GM20431 (cell line): ENCODE results near the gene DOK1.

Source experiments
- in situ Hi-C: fragments of 300-500 bp; cut with MseI, MboI; formaldehyde crosslinking; loops from one replicate; pipeline ENCODE4 v1.15.0; 2020; ENCODE audit warnings: low sequenced_read_pairs; ENCODE audit not compliant: unreplicated experiment

DOK1 gene

DNA sequence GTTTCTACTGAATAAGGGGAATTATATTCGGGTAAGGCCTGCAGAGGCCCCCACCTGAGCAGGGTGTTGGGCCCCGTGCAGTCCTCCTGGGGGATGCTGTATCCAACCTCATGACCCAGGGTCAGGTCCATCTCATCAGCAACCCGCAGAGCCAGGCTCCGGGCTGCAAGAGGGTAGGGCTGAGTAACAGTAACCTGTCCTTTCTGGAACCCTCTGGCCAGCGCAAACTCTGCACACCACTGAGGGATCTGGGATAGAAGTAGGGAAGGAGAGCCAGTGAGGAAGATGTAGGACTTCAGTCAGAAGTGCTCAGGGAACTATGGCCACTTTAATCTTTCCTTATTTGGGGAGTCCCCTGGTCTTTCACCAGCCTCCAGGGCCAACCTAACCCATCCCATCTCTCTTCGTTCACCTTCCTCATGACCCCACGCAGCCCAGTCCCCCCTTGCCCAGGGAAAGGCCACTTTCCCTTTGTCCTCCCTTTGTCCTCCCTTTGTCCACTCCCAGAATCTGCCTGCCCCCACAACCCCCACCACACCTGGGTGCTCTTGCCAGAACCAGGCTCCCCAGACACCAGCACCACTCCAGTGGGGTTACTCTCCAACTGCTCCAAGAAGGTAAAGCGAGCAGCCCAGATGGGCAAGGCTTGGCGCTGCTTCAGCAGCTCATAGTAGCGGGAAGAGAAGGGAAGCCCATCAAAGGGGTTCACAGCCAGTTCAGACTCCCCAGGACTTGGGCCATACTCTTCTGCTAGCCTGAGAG lies 29.4 kb upstream of the DOK1 start:
- in situ Hi-C loops, result no loop called here

DNA sequence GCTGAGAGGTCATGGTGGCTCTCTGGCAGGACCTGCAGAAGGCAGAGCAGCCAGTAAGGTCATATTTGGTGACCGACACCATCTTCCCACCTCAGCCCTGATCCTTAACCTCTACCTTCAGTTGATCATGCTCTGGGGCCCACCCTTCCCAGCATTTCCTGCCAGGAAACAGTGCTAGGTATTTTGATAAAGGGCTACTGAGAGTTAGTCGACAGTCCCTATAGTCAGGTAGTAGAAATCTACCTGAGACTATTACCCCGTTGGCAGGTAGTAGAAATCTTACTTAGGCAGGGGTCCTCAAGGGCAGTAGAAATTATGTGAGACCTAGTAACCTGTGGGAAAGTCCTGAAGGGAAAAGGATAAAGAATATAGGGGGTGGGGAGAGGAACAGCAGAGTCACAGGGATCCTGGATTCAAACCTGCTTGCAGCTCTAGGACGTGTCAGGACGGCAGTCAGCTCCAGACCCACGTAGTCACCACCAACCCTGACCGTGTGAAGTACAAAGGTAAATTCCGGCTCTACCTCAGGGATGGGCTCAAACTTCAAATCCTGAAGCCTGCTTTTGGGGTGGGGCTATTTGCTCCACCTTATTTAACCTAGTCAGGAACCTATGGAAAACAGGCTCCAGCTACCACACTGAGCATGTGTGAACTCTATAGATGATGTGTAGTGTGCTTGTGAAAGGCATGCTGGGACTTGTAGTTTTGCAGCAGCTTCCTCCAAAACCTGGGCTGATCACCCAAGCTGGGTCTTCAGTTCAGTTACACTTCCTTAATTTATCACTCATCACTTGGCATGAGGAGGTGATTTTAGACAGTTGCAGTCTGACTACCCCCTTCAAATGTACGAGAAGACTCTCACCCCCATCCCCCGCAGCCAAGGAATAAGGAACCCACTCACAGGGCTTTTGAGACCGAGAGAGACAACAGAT lies 28.5 kb upstream of the DOK1 start, which contains the start of gene DQX1:
Gene DQX1 (minus strand): TSS at position 515 of the 932 bp plus-strand sequence. CDS start 502 bp downstream, at position 13.
- in situ Hi-C loops, result no loop called here

DNA sequence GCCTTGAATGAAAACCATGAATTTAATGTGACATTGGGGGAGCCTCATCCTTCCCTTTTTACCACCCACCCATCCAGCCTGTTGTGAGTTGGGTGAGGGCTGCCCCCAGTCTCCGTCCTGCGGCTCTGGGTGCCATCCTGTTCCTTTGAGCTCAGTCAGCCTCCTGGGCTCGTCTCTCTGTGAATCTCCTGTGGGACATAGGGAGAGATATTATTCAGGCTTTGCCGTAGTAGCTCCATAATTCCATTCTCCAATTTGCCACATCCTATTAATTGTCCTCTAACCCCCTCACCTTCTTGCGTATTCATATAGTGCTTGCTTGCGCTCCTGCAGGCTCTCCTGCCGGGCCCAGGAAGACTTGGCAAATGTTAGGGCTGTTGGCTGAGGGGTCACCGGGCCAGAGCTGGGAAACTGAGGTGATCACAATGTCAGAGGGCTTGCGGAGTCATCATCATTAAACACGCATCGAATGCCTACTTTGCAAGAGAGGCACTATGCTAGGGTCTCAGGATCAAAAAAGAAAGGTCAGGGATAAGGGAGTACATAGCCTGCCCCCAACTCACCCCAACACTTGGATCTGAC lies 27.8 kb upstream of the DOK1 start:
- in situ Hi-C loops, result no loop called here

DNA sequence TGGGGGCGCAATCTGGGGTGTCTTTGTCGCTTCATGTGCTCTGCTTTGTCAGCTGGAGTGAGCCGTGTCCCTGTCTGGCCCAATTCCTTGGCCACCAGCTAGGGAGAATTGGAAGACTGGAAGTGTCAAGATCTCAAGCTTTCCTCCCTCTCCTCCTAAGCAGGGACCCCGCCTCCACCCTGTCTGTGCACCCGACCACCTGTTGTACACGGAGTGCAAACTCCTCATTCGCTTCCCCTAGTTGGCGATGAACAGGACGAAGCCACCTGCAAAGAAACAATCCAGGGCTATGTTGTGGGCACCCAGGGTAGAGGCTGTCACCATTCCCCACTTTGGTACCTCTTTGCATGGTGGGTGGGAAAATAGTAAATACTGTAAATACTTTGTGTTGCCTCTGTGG lies 26.8 kb upstream of the DOK1 start:
- in situ Hi-C loops, result no loop called here

DNA sequence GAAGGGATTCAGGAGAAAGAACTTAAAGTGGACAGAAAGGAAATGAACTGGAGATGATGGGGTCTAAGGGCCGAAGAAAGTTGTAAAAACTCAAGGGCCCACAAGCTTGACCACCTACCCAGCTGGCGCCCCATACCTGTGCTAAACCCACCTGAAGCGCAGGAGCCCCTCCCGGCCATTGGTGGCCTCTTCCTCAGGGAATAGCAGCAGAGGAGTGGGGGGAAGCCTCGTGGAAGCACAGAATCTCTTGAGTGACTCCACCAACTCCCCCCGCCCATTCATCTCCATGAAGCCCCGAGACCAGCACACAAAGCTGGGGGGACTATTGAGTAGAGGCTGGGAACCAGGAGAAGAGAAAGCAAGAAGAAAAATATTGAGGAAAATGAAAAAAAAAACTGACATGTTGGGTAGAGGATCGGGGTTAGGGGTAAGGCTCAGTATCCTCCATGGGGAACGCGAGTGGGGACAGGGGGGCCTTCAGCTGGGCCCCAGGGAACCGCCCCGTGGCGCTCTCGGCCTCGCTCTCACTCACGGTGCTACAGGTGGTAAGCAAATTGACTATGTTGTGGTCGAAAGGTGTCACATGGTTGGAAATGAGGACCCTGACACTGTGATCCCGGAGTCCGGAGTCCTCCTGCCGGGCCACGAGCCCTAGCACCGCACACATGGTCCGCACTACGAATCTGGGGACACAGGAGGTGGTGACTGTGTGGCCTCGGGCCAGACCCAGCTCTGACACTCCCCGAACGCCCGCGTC lies 25.7 kb upstream of the DOK1 start:
- in situ Hi-C loops, result no loop called here

DNA sequence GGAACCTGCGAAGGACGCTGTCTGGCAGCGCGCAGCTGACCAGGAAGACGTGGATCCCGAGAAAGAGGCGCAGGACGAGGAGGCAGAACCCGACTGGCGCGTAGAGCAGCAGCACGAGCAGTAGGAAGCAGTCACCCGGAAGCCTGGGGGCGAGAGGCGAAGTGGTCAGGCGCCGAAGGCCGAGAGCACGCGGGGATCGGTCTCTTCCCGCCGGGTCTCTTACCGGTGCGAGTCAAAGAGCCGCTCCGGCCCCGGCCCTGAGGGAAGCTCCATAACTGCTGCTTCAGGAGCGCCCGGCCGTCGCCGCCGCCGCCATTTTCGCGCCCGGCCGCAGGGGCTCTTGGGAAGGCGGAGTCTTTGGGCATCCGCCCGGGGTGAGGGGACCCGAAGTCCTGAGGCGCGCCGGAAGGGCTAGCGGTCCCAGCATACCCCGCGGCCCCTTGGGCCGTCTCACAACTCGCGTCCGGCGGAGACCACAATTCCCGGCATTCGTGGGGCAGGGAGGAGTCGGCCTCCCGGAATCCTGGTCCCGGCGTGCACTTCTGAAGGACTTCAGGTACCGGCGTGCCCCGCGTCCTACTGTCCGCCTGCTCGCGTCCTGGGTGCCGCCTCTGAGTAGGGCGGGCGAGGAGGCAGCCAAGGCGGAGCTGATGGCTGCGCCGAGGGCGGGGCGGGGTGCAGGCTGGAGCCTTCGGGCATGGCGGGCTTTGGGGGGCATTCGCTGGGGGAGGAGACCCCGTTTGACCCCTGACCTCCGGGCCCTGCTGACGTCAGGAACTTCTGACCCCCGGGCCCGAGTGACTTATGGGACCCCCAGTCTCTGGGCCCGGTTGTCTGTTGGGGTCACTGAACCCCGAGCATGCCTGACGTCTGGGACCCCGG lies 24.9 kb upstream of the DOK1 start, which contains the start of the genes AUP1 and HTRA2:
Gene AUP1 (minus strand): TSS at position 350 of the 882 bp plus-strand sequence. CDS start 77 bp downstream, at position 273.
Gene HTRA2 (plus strand): TSS at position 577 of the 882 bp plus-strand sequence. CDS start 74 bp downstream, at position 651.
- in situ Hi-C loops, result no loop called here

DNA sequence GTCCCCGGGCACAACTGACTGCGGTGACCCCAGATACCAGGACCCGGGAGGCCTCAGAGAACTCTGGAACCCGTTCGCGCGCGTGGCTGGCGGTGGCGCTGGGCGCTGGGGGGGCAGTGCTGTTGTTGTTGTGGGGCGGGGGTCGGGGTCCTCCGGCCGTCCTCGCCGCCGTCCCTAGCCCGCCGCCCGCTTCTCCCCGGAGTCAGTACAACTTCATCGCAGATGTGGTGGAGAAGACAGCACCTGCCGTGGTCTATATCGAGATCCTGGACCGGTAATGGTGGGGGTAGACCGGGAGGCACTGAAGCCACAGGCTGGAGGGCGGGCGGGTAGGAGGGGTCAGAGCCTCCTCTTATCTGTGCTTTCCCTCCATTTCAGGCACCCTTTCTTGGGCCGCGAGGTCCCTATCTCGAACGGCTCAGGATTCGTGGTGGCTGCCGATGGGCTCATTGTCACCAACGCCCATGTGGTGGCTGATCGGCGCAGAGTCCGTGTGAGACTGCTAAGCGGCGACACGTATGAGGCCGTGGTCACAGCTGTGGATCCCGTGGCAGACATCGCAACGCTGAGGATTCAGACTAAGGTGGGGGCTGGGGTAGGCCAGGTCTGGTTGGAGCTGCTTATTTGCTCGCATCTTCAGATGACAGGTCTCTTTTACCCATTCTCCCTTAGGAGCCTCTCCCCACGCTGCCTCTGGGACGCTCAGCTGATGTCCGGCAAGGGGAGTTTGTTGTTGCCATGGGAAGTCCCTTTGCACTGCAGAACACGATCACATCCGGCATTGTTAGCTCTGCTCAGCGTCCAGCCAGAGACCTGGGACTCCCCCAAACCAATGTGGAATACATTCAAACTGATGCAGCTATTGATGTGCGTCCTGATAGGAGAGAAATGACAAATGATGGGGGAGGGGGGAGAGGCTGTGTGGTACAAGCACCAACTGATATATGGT lies 24.0 kb upstream of the DOK1 start:
- in situ Hi-C loops, result no loop called here

DNA sequence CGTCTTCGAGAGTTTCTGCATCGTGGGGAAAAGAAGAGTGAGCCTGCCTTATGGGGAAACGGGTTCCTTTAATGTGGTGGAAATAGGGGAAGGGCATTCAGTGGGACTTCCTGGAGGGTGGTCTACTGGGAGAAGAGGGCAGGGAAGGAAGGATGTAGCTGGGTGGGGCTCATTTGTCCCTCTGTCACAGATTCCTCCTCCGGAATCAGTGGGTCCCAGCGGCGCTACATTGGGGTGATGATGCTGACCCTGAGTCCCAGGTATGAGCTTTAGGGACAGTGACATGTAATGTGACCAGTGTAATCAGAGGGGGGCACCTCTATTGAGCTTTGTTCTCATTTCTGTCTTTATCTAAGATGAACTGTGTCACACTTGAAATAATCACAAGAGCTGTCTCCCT lies 22.9 kb upstream of the DOK1 start:
- in situ Hi-C loops, result no loop called here

DNA sequence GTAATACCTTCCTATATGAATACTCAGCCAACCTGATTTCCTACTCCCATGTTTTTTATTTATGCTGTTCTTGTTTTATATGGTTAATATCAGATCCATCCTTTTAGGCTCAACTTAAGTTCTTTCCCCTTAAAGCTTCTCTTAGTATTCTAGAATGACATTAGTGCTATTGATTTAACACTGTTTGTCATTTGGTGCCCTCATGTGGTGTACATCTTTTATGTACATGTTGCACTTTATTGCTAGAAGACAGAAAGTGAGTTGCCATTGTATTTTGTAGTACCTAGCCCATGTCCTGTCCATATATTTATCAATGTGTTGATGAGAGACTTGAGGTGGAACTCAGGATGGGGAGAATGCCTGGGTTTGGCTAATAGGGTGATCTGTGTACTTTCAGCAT lies 22.3 kb upstream of the DOK1 start:
- in situ Hi-C loops, result no loop called here

DNA sequence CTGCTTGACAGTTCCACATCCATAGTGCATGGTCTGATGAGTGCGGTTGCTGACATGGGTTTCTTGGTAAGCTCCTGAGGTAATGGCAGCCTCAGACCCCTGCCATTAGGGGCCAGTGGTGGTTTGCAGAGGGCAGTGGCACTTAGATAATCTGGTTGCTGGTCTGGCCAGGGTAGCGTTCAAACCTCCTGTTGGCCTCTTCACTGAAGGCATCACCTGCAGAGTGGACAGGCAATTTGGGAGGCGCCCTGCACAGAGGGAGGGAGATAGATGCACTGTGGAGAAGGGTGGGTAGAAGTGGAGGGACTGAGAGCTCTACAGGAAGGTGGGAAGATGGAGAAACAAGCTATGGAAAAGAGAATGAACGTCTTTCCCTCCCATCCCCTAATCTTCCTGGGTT lies 21.1 kb upstream of the DOK1 start:
- in situ Hi-C loops, result no loop called here

DNA sequence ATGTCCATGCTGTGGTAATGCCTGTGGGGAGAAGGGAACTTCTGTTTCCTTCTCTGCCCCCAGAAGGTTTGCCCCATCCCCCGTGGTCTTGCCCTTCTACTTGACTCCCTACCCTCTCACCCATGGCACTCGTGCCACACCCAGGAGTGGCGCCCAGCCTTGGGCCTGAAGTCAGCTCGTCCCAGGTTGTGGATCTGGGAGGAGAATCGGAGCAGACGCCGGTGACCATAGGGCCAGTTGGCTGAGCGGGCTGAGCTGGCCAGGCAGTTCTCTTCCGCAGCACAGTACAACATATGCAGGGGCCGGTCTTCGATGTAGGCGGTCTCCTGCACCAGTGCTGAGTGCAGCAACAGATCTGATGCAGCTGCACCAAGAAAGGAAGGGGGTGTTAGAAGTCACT lies 20.1 kb upstream of the DOK1 start:
- in situ Hi-C loops, result no loop called here

DNA sequence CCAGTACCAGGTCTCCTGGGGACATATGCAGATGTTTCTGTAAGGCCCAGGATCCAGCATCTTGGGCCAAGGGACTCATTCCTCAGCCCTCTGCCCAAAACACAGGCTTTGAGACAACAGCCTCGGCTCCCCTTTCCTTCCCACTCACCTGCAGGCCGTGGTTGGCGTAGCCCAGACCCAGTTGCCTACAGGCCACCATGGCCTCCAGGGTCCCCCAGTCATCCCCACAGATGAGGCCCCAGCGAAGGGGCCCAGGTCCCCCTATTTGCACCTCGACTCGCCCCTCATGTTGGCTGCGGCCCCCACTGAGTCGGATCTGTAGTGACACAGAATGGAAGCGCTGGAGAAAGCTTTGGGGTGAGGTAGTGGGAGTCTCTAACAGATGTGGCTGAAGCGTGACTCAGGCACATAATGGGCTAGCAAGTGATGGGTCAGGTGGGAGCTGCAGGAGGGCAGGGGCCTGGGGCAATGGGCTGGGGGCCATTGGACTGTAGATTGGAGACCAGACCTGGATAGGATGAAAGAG lies 19.0 kb upstream of the DOK1 start:
- in situ Hi-C loops, result no loop called here

DNA sequence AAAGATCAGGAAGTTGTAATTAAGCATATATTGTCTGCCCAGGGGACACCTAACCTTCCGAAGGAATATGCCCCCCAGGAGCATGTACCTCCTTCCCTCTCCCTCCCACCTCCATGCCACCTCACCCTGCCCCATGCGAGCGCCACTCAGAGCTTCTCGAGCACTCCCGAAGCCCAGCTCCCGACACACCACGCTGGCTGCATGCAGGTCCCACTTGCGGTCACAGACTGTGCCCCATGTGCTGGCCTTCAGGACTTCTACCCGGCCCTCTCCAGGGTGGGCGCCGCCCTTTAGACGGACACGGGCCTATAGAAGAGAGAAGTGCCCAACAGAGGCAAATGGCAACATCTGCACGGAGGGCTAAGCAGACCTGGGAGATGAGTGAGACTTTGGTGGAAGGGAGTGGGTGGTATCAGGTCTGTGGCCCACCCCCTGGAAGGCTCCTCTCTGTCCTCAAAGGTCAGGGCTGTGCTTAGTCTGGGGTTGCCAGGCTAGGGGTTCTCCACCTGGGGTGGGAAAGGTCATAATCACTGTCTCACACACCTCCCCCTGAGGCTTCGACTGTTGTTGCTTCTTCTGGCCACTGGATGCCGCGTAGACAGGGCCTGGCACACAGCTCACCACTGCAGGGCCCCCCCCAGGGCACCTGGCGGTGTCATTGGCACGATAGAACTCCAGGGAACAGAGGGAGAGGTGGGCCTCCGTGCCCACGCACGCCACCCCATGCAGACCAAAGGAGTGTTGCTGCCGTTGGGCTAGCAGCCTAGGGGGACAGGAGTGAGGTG lies 18.2 kb upstream of the DOK1 start:
- in situ Hi-C loops, result no loop called here

DNA sequence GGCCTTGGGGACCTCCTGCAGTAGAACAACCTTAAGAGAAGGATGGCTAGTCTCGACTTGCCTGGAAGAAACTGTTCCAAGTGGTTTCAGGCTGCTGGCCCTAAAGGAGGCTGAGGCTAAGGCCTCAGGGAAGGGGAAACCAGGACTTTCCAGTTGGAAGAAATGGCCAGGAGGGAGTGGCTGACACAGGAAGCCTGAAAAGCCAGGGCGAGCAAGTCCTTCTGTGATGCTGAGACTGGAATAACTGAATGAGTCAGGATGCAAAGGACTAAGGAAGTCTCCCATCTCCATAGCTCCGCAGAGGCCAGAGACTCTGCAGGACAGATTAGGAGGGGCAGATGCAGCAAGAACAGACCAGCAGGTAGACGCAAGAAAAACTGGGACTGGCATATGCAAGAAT lies 17.4 kb upstream of the DOK1 start:
- in situ Hi-C loops, result no loop called here

DNA sequence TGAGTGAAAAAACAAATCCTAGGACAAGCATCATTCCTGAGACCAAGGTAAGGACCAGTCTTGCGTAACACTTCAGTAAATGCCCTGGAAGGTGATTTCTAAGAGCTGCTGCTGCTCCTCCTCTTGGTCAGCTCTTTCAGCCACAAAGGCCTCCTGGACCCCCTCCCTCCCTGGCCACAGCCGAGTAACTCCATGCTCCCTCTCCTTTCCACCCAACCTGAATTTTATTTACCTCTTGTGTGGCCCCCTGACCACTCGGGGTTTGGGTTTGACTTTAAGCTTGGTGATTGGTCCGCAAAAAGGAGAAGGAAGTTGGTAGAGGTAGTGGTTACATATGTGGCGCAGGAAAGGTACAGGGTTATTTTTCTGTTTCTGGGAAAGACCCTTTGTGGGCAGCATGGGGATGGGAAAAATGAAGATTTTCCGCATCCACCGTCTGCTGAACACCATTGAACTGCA lies 15.6 kb upstream of the DOK1 start:
- in situ Hi-C loops, result no loop called here

DNA sequence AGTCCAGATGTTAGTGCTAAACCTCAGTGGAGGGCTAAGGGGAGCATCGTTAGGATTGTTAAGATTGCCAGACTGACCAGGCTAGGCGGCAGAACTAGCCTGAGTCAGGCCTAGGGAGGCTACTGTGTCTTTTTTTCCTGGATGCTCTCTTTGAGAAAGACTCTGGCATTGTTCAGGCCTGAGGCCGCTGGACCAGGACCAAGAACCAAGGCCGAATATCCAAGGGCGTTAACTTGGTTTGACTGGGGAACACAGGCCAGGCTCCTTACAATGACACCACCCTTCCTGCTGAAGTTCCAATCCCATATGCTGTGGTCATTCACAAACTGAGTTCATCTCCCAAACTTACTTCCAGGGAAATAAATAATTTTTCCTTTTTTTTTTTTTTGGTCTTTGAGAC lies 14.2 kb upstream of the DOK1 start:
- in situ Hi-C loops, result no loop called here

DNA sequence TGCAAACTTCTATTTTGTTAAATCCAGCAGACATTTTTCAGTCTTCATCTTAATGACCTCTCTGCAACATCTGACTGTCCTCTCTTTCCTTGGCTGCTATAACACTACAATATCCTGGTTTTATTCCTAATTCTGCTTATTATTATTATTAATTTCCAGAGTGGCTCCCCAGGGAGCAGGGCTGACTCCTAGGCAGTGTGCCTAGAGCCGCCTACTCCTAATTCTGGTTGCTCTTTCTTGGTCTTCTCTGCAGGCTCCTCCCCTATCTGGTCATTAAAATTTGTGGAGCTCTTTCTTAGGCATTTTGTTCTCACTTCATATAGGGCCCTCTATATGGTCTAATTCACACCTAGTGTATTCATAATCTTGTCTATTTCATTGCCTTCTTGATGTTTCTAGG lies 11.5 kb upstream of the DOK1 start:
- in situ Hi-C loops, result no loop called here
